HG03097 (cell line): ENCODE measurements around the gene TTC14.

ENCODE experiments used
- ATAC-seq: cut with Tn5 transposase; IDR thresholded peaks from one replicate; pipeline ENCODE4 v1.9.1; 2021; ENCODE audit not compliant: unreplicated experiment, low FRiP score

TTC14 gene

GRCh38 chr3:180631317-180631716 is 29.4 kb downstream of the TTC14 start:
- ATAC-seq, result no peak

- ATAC-seq, result no peak
Observed at GRCh38 chr3:180633722-180634121, 31.8 kb downstream of the TTC14 start.

GRCh38 chr3:180640987-180641386 is 39.0 kb downstream of the TTC14 start:
- no peak for ATAC-seq

- no peak for ATAC-seq
Observed at GRCh38 chr3:180646187-180646790, 44.3 kb downstream of the TTC14 start.

- ATAC-seq, result no peak
Observed at GRCh38 chr3:180656406-180656805, 54.4 kb downstream of the TTC14 start.

GRCh38 chr3:180657094-180657493 is 55.1 kb downstream of the TTC14 start:
- no peak for ATAC-seq
